WTC11 (cell line): ENCODE data around the gene CNMD. TPM values are rescaled to one million over a fixed set of nuclear protein-coding genes. Genes with fewer than 3 reads are reported as not detected.

Experiments
- ATAC-seq: fragments of 200-7000 bp; cut with Tn5 transposase; 2 replicates; pipeline ENCODE4 v1.10.0; 2021; ENCODE audit warnings: mild to moderate bottlenecking, moderate library complexity
- CTCF ChIA-PET: fragments of 300-600 bp; sonication (Branson Sonifier 250); formaldehyde crosslinking; loops from one replicate; lab custom pipeline; 2021; ENCODE audit warnings: antibody characterized with exemption; lab: Charles Lee
- POLR2A ChIA-PET: fragments of 350-600 bp; sonication (Branson Sonifier 250); formaldehyde crosslinking; loops from one replicate; lab custom pipeline; 2021; ENCODE audit warnings: antibody characterized with exemption; lab: Charles Lee
- DNase-seq: peaks from one replicate; pipeline ENCODE4 v3.0.0; 2021; ENCODE audit warnings: low spot score
- H3K27ac Mint-ChIP-seq: 2 replicates; pipeline ENCODE4 v1.8.0; 2021; ENCODE audit warnings: mixed read lengths
- H3K27me3 Mint-ChIP-seq: 2 replicates; pipeline ENCODE4 v1.8.0; 2021; ENCODE audit warnings: low read depth, mild to moderate bottlenecking, moderate library complexity, mixed read lengths
- H3K36me3 Mint-ChIP-seq: 2 replicates; pipeline ENCODE4 v1.8.0; 2021; ENCODE audit warnings: mixed read lengths
- H3K4me1 Mint-ChIP-seq: 2 replicates; pipeline ENCODE4 v1.8.0; 2022; ENCODE audit warnings: mixed read lengths
- H3K4me3 Mint-ChIP-seq: 2 replicates; pipeline ENCODE4 v1.8.0; 2021; ENCODE audit warnings: mild to moderate bottlenecking, moderate library complexity, mixed read lengths
- H3K9me3 Mint-ChIP-seq: 2 replicates; pipeline ENCODE4 v1.8.0; 2021; ENCODE audit warnings: mixed read lengths
- ETV6 ChIP-seq: sonication (generic); formaldehyde crosslinking; IDR thresholded peaks from 2 replicates; pipeline ENCODE4 v1.8.1; 2022; ENCODE audit warnings: mild to moderate bottlenecking, missing genetic modification reagents
- JAZF1 ChIP-seq: fragments of 250-450 bp; sonication (Bioruptor Pico); IDR thresholded peaks from 2 replicates; pipeline ENCODE4 v1.9.0; 2021; ENCODE audit warnings: moderate library complexity, mild to moderate bottlenecking, inconsistent platforms
- RORB ChIP-seq: fragments of 250-450 bp; sonication (Bioruptor Pico); IDR thresholded peaks from 2 replicates; pipeline ENCODE4 v1.9.0; 2021; ENCODE audit warnings: mild to moderate bottlenecking
- TCF7 ChIP-seq: sonication (generic); formaldehyde crosslinking; IDR thresholded peaks from 2 replicates; pipeline ENCODE4 v1.8.0; 2022; ENCODE audit warnings: mild to moderate bottlenecking, low read depth, missing genetic modification reagents, moderate library complexity
- TEAD4 ChIP-seq: sonication (generic); formaldehyde crosslinking; IDR thresholded peaks from 2 replicates; pipeline ENCODE4 v1.8.0; 2022; ENCODE audit warnings: mild to moderate bottlenecking, missing genetic modification reagents
- ZBTB21 ChIP-seq: sonication (generic); formaldehyde crosslinking; IDR thresholded peaks from 2 replicates; pipeline ENCODE4 v1.8.1; 2023; ENCODE audit warnings: mild to moderate bottlenecking, missing genetic modification reagents, borderline replicate concordance
- ZNF121 ChIP-seq: sonication (generic); formaldehyde crosslinking; IDR thresholded peaks from 2 replicates; pipeline ENCODE4 v1.8.0; 2023; ENCODE audit warnings: missing genetic modification reagents
- ZNF317 ChIP-seq: sonication (generic); formaldehyde crosslinking; IDR thresholded peaks from 2 replicates; pipeline ENCODE4 v1.8.1; 2023; ENCODE audit warnings: low read depth, mild to moderate bottlenecking, moderate library complexity, missing genetic modification reagents, borderline replicate concordance
- total RNA-seq: library from RNA; stranded (reverse); gene quantifications from 3 replicates; pipeline ENCODE4 v1.2.3, GENCODE V29; 2021
- TF ChIP-seq, protein P1 (sequence below): sonication (generic); formaldehyde crosslinking; IDR thresholded peaks from 2 replicates; pipeline ENCODE4 v1.8.1; 2023; ENCODE audit warnings: mild to moderate bottlenecking, missing genetic modification reagents, borderline replicate concordance
- TF ChIP-seq, protein P2 (sequence below): sonication (generic); formaldehyde crosslinking; IDR thresholded peaks from 2 replicates; pipeline ENCODE4 v1.8.1; 2023; ENCODE audit warnings: mild to moderate bottlenecking, missing genetic modification reagents
- TF ChIP-seq, protein P3 (sequence below): sonication (generic); formaldehyde crosslinking; IDR thresholded peaks from 2 replicates; pipeline ENCODE4 v1.8.1; 2023; ENCODE audit warnings: mild to moderate bottlenecking, moderate library complexity, missing genetic modification reagents
- TF ChIP-seq, protein P4 (sequence below): sonication (generic); formaldehyde crosslinking; conservative IDR thresholded peaks from 2 replicates; pipeline ENCODE4 v1.8.1; 2022; ENCODE audit warnings: mild to moderate bottlenecking, missing genetic modification reagents
- TF ChIP-seq, protein P5 (sequence below): sonication (generic); formaldehyde crosslinking; IDR thresholded peaks from 2 replicates; pipeline ENCODE4 v1.8.0; 2022; ENCODE audit warnings: mild to moderate bottlenecking, missing genetic modification reagents
- TF ChIP-seq, protein P6 (sequence below): fragments of 250-450 bp; sonication (Bioruptor Pico); IDR thresholded peaks from 2 replicates; pipeline ENCODE4 v1.8.0; 2021; ENCODE audit warnings: mild to moderate bottlenecking
- TF ChIP-seq, protein P7 (sequence below): sonication (generic); formaldehyde crosslinking; IDR thresholded peaks from 2 replicates; pipeline ENCODE4 v1.8.0; 2023; ENCODE audit warnings: missing genetic modification reagents
- TF ChIP-seq, protein P8 (sequence below): sonication (generic); formaldehyde crosslinking; IDR thresholded peaks from 2 replicates; pipeline ENCODE4 v1.8.1; 2023; ENCODE audit warnings: mild to moderate bottlenecking, missing genetic modification reagents
- TF ChIP-seq, protein P9 (sequence below): sonication (generic); formaldehyde crosslinking; IDR thresholded peaks from 2 replicates; pipeline ENCODE4 v1.8.0; 2023; ENCODE audit warnings: mild to moderate bottlenecking, missing genetic modification reagents

CNMD gene
- total RNA-seq, 1 experiment from 2014 or later = 95.1 TPM

DNA sequence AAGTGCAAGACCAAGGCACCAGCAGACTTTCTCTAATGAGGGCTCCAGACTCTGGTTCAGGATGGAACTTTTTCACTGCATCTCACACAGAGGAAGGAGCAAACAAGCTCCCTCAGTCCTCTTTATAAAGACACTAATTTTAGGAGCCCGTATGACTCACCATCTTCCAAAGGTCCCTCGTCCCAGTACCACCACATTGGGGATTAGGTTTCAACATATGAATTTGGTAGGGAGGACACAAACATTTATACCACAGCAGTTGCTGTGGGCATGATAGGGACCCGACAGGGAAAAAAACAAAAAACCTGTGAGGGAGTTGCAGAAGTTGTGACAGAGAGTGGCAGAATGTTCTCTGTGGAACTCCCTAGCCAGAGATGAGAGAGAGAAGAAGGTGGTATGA lies 6.5 kb upstream of the CNMD start:
- ChIA-PET POLR2A (no interaction called here), CTCF (no interaction called here)
- DNase-seq = no peak
- no peak overlapping the region for H3K27ac Mint-ChIP-seq
- peaks cover 15% of the 10 kb centered on the region for H3K36me3 Mint-ChIP-seq
- H3K27me3 Mint-ChIP-seq = peaks cover 10% of the 10 kb centered on the region; the same call in 1 of the 2 replicates
- peaks cover 23% of the 10 kb centered on the region for H3K9me3 Mint-ChIP-seq
- H3K4me3 Mint-ChIP-seq = no peak overlapping the region
- TF ChIP-seq ZBTB21 (CRISPR knock-in tag) (no peak), ZNF317 (CRISPR knock-in tag) (no peak), JAZF1 (no peak), ZNF121 (CRISPR knock-in tag) (no peak), TEAD4 (CRISPR knock-in tag) (no peak), TCF7 (no peak), RORB (CRISPR knock-in tag) (no peak), ETV6 (no peak)
- TF ChIP-seq, protein P1, sequence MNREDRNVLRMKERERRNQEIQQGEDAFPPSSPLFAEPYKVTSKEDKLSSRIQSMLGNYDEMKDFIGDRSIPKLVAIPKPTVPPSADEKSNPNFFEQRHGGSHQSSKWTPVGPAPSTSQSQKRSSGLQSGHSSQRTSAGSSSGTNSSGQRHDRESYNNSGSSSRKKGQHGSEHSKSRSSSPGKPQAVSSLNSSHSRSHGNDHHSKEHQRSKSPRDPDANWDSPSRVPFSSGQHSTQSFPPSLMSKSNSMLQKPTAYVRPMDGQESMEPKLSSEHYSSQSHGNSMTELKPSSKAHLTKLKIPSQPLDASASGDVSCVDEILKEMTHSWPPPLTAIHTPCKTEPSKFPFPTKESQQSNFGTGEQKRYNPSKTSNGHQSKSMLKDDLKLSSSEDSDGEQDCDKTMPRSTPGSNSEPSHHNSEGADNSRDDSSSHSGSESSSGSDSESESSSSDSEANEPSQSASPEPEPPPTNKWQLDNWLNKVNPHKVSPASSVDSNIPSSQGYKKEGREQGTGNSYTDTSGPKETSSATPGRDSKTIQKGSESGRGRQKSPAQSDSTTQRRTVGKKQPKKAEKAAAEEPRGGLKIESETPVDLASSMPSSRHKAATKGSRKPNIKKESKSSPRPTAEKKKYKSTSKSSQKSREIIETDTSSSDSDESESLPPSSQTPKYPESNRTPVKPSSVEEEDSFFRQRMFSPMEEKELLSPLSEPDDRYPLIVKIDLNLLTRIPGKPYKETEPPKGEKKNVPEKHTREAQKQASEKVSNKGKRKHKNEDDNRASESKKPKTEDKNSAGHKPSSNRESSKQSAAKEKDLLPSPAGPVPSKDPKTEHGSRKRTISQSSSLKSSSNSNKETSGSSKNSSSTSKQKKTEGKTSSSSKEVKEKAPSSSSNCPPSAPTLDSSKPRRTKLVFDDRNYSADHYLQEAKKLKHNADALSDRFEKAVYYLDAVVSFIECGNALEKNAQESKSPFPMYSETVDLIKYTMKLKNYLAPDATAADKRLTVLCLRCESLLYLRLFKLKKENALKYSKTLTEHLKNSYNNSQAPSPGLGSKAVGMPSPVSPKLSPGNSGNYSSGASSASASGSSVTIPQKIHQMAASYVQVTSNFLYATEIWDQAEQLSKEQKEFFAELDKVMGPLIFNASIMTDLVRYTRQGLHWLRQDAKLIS (CRISPR knock-in tag) = no peak
- TF ChIP-seq, protein P2, sequence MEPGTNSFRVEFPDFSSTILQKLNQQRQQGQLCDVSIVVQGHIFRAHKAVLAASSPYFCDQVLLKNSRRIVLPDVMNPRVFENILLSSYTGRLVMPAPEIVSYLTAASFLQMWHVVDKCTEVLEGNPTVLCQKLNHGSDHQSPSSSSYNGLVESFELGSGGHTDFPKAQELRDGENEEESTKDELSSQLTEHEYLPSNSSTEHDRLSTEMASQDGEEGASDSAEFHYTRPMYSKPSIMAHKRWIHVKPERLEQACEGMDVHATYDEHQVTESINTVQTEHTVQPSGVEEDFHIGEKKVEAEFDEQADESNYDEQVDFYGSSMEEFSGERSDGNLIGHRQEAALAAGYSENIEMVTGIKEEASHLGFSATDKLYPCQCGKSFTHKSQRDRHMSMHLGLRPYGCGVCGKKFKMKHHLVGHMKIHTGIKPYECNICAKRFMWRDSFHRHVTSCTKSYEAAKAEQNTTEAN (CRISPR knock-in tag) = no peak
- TF ChIP-seq, protein P3, sequence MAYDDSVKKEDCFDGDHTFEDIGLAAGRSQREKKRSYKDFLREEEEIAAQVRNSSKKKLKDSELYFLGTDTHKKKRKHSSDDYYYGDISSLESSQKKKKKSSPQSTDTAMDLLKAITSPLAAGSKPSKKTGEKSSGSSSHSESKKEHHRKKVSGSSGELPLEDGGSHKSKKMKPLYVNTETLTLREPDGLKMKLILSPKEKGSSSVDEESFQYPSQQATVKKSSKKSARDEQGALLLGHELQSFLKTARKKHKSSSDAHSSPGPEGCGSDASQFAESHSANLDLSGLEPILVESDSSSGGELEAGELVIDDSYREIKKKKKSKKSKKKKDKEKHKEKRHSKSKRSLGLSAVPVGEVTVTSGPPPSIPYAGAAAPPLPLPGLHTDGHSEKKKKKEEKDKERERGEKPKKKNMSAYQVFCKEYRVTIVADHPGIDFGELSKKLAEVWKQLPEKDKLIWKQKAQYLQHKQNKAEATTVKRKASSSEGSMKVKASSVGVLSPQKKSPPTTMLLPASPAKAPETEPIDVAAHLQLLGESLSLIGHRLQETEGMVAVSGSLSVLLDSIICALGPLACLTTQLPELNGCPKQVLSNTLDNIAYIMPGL (CRISPR knock-in tag) = no peak
- TF ChIP-seq, protein P4, sequence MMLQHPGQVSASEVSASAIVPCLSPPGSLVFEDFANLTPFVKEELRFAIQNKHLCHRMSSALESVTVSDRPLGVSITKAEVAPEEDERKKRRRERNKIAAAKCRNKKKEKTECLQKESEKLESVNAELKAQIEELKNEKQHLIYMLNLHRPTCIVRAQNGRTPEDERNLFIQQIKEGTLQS (CRISPR knock-in tag) = no peak
- TF ChIP-seq, protein P5, sequence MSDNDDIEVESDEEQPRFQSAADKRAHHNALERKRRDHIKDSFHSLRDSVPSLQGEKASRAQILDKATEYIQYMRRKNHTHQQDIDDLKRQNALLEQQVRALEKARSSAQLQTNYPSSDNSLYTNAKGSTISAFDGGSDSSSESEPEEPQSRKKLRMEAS (CRISPR knock-in tag) = no peak
- TF ChIP-seq, protein P6, sequence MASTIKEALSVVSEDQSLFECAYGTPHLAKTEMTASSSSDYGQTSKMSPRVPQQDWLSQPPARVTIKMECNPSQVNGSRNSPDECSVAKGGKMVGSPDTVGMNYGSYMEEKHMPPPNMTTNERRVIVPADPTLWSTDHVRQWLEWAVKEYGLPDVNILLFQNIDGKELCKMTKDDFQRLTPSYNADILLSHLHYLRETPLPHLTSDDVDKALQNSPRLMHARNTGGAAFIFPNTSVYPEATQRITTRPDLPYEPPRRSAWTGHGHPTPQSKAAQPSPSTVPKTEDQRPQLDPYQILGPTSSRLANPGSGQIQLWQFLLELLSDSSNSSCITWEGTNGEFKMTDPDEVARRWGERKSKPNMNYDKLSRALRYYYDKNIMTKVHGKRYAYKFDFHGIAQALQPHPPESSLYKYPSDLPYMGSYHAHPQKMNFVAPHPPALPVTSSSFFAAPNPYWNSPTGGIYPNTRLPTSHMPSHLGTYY = no peak
- TF ChIP-seq, protein P7, sequence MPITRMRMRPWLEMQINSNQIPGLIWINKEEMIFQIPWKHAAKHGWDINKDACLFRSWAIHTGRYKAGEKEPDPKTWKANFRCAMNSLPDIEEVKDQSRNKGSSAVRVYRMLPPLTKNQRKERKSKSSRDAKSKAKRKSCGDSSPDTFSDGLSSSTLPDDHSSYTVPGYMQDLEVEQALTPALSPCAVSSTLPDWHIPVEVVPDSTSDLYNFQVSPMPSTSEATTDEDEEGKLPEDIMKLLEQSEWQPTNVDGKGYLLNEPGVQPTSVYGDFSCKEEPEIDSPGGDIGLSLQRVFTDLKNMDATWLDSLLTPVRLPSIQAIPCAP (CRISPR knock-in tag) = no peak
- TF ChIP-seq, protein P8, sequence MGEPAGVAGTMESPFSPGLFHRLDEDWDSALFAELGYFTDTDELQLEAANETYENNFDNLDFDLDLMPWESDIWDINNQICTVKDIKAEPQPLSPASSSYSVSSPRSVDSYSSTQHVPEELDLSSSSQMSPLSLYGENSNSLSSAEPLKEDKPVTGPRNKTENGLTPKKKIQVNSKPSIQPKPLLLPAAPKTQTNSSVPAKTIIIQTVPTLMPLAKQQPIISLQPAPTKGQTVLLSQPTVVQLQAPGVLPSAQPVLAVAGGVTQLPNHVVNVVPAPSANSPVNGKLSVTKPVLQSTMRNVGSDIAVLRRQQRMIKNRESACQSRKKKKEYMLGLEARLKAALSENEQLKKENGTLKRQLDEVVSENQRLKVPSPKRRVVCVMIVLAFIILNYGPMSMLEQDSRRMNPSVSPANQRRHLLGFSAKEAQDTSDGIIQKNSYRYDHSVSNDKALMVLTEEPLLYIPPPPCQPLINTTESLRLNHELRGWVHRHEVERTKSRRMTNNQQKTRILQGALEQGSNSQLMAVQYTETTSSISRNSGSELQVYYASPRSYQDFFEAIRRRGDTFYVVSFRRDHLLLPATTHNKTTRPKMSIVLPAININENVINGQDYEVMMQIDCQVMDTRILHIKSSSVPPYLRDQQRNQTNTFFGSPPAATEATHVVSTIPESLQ (CRISPR knock-in tag) = no peak
- TF ChIP-seq, protein P9, sequence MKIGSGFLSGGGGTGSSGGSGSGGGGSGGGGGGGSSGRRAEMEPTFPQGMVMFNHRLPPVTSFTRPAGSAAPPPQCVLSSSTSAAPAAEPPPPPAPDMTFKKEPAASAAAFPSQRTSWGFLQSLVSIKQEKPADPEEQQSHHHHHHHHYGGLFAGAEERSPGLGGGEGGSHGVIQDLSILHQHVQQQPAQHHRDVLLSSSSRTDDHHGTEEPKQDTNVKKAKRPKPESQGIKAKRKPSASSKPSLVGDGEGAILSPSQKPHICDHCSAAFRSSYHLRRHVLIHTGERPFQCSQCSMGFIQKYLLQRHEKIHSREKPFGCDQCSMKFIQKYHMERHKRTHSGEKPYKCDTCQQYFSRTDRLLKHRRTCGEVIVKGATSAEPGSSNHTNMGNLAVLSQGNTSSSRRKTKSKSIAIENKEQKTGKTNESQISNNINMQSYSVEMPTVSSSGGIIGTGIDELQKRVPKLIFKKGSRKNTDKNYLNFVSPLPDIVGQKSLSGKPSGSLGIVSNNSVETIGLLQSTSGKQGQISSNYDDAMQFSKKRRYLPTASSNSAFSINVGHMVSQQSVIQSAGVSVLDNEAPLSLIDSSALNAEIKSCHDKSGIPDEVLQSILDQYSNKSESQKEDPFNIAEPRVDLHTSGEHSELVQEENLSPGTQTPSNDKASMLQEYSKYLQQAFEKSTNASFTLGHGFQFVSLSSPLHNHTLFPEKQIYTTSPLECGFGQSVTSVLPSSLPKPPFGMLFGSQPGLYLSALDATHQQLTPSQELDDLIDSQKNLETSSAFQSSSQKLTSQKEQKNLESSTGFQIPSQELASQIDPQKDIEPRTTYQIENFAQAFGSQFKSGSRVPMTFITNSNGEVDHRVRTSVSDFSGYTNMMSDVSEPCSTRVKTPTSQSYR (CRISPR knock-in tag) = no peak
- TF ChIP-seq, all 79 proteins: peak for 0
- no peak for ATAC-seq
- peaks cover 2% of the 10 kb centered on the region for H3K4me1 Mint-ChIP-seq
